Kidney epithelial cell (primary cell): ENCODE data around the gene CEMP1. TPM values are rescaled to one million over a fixed set of nuclear protein-coding genes. Genes with fewer than 3 reads are reported as not detected.

Experiments used
- DNase-seq: peaks from one replicate; pipeline ENCODE4 v3.0.0-alpha.2; 2010; ENCODE audit warnings: low read depth
- H3K27me3 ChIP-seq: 2 replicates; pipeline ENCODE4 v1.6.0; 2011; ENCODE audit warnings: low read length; ENCODE audit not compliant: control insufficient read depth, insufficient read depth
- H3K36me3 ChIP-seq: 2 replicates; pipeline ENCODE4 v1.5.1; 2011; ENCODE audit warnings: low read length; ENCODE audit not compliant: control insufficient read depth, insufficient read depth
- H3K4me3 ChIP-seq: 2 replicates; pipeline ENCODE4 v1.5.1; 2011; ENCODE audit warnings: low read depth, mild to moderate bottlenecking, control low read depth, low read length
- CTCF ChIP-seq: IDR thresholded peaks from 2 replicates; pipeline ENCODE4 v1.5.1; 2011; ENCODE audit warnings: mild to moderate bottlenecking, moderate library complexity, low read length, control low read depth, inconsistent platforms; ENCODE audit not compliant: insufficient read depth, poor library complexity, severe bottlenecking
- total RNA-seq: library from RNA; depleted of rRNA; stranded (reverse); fragments of >200 nt; gene quantifications from 2 replicates; pipeline ENCODE4 v1.2.3, GENCODE V29; 2015

CEMP1 gene
- total RNA-seq, 1 donor from 2014 or later, result not detected

DNA sequence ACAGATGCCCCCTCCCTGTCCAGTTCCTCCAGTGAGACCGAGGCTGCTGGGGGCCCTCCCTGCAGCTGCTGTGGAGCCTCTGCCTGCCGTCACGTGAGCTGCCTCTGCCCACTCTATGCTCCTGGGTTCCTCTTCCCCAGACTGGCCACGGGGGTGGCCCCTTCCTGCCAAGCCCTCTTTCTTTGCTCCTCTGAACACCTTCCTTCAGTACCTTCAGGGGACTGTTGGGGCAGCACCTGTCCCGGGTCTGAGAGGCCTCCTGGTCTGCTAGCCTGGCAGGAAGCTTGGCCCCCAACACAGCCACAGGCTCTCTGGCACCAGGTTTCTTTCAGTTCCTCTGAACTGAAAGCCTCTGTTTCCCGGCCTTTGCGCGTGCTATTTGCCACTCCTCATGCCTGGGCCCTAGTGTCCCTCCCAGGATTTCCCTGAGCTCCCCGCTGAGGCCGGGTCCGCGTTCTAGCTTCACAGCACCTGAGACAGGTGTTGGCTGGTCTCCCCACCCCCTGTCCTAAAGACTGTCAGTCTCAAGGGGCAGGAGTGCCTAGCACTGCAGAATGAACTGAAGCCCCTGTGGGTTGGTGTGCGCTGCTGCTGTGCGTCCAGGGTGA, 24.1 kb downstream of the CEMP1 start:
- Histone ChIP-seq H3K27me3 (no peaks in the 10 kb centered on the region), H3K4me3 (no peak overlapping the region), H3K36me3 (no peaks in the 10 kb centered on the region)
- TF ChIP-seq CTCF, result no peak
- DNase-seq, result no peak

DNA sequence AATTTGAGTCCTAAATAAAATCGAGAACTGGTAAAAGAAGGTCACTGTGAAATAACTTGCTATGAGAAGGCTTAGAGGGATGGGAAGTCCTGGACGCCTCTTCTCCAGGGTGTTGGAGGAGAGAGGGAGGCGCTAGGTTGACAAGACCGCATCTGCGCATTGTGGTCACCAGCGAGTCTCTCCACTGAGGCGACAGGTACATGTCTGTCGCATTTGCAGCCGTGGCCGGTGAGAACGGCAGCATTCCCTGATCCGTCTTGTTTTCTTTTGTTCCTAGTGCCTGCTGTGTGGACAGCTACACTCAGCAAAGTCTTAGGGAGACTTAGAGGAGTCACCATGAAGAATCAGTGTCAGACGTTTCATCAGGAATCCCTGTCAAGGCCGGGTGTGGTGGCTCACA, 25.5 kb downstream of the CEMP1 start:
- Histone ChIP-seq H3K4me3 (no peak overlapping the region), H3K27me3 (no peaks in the 10 kb centered on the region), H3K36me3 (no peaks in the 10 kb centered on the region)
- TF ChIP-seq CTCF, result no peak
- no peak for DNase-seq

GRCh38 chr16:2501946-2502895, 29.0 kb downstream of the CEMP1 start:
- no peak for DNase-seq

DNA sequence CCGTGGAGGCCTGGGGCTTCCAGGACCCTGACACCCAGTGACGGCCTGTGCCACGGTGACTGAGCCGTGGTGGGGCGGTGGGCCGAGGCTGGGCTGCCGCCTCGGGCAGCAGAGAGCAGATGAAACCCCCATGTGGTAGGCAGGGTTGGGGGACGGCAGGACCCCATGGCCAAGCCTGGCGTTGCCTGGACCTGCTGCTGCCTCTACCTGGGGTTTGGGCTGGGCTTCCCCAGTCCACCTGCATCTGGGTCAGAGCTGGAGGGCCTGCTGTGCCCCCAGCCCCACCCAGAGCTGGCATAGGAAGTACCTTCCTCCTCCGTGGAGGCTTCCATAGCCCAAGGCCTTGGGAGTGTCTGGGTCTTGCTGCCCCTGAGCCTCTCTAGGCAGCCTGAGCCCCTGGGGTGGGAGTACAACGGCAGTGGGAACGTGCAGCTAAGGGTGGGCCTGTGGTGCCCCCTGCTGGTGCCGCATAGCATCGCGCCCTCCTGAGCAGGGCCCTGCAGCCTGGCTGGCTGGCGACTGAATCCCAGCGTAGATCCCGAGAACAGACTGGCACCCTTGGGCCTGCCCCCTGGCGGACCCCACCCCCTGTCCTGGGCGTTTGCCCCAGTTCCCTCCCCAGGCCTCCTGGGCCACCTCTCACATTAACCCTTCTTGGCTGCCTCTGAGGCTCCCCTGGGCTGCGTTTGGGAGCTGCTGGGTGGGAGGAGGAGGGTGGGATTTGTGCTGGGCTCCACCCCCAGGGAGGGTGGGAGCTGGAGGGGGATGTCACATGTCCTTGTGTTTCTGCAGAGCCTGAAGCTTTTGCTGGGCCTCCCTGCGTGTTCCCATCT, 30.1 kb downstream of the CEMP1 start:
- no peak overlapping the region for H3K4me3 ChIP-seq
- peaks cover 4% of the 10 kb centered on the region for H3K36me3 ChIP-seq
- peak; percentile 98 for TF ChIP-seq CTCF
- DNase-seq, result no peak
- H3K27me3 ChIP-seq, result no peaks in the 10 kb centered on the region

More at GRCh38 chr16:2501946-2502895, 29.0 kb downstream of the CEMP1 start:
- TF ChIP-seq CTCF, result no peak
- Histone ChIP-seq H3K27me3 (no peaks in the 10 kb centered on the region), H3K4me3 (no peak overlapping the region), H3K36me3 (no peaks in the 10 kb centered on the region)

DNA sequence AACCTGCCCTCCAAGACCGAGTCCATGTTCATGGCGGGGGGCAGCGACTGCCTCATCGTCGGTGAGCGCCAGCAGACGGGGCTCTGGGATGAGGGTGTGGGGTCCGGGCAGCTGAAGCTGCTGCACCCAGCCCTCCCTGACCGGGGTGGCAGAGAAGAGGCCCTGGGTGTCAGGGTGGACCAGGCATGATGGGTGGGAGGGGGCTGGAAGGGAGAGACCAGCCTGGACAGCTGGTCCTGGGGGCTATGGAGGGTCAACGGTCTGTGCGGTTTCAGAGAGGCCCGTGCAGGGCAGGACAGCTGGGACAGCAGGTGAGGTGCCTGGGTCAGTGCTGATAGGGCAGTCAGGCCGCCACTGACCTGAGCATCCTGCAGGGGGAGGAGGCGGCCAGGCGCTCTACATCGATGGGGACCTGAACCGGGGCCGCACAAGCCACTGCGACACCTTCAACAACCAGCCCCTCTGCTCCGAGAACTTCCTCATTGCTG, 30.7 kb downstream of the CEMP1 start:
- no peak for DNase-seq
- H3K36me3 ChIP-seq, result peaks cover 5% of the 10 kb centered on the region
- TF ChIP-seq CTCF, result peak; percentile 15
- H3K4me3 ChIP-seq, result no peak overlapping the region
- no peaks in the 10 kb centered on the region for H3K27me3 ChIP-seq
